ENCODE data around the gene PAX3. TPM values are rescaled to one million over a fixed set of nuclear protein-coding genes. Genes with fewer than 3 reads are reported as not detected.

The PAX3 gene
- total RNA-seq (2014; rRNA removed; shearing (Covaris generic)) (not detected in 2 replicates), polyA plus RNA-seq (2016; fragmentation: Nextera tagmentation; extraction: Ambion mirVana) (not detected in 2 replicates)

DNA sequence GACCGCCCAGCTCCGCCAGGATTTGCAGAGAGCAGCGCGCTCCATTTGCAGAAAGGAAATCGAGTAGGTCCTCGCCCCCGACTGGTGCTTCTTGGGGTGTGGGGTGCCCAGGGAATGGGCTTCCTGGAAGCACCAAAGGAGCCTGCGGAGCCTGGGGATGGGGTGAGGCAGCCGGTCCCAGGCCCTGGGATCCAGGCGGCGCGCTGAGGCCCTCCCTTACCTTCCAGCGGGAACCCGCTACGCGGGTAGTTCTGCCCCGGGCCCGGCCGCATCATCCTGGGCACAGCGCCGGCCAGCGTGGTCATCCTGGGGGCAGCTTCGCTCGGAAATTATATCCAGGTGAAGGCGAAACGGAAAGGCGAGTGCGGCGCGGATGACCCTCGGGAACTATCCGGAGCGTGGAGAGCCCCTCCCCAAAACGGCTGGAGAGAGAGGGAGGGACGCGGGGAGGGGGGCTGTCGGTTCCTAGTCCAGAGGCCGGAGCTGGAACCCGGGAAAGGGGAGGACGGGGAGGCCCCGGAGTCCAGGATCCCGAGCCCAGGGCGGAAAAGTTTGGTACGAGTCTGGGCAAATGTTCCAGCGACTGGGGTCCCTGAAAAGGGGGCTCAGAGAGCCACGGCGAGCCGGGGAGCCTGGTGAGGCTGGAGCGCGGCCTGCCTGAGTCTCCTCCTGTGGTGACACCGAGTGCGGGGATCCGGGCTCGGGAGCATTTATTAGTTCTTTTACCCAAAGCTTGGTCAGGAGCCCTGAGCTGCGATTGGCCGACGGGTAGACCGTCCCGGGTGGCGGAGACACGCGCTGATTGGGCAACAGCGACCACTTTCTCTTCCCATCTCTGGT is at the start of gene PAX3:
PAX3 (minus strand) TSS at position 688 of the 840 bp plus-strand sequence; CDS start at position 305, 383 bp downstream.
- no peak within 1 kb of the TSS for H3K9ac ChIP-seq
- in situ Hi-C loops (cut with MboI): no loop called here
- no peaks in the 10 kb centered on the region for H3K36me3 ChIP-seq (ENCODE audit: low read depth)
- H3K9me2 ChIP-seq (ENCODE audit: insufficient read depth): no peaks in the 10 kb centered on the region
- no peaks in the 10 kb centered on the region for H4K20me1 ChIP-seq (ENCODE audit: insufficient read depth)
- no peaks in the 10 kb centered on the region for H3K4me1 ChIP-seq (ENCODE audit: insufficient read depth)
- no peaks in the 10 kb centered on the region for H3F3A ChIP-seq (ENCODE audit: insufficient read depth)
- 15 to 17% methylated on average over 53 to 54 of the region's 63 CpGs for WGBS, 2 experiments (ENCODE audit: low coverage in 1 of 2, low lambda C conversion rate in 2 of 2, missing lambda C conversion rate in 2 of 2)
- H3K27ac ChIP-seq: no peak within 1 kb of the TSS
- no peaks in the 10 kb centered on the region for H3K79me2 ChIP-seq (ENCODE audit: insufficient read depth)
- H3K4me2 ChIP-seq (ENCODE audit: unreplicated experiment): no peak within 1 kb of the TSS
- no peak within 1 kb of the TSS for H3K4me3 ChIP-seq
- DNase-seq: no peak
- H2AFZ ChIP-seq: no peak within 1 kb of the TSS
- no peaks in the 10 kb centered on the region for H3K9me3 ChIP-seq (ENCODE audit: low read depth)
- TF ChIP-seq EZH2 (IDR thresholded peaks at IDR 0.05; ENCODE audit: insufficient read depth, poor library complexity, severe bottlenecking) (peak; percentile 30), EZH2phosphoT487 (IDR thresholded peaks at IDR 0.05; ENCODE audit: insufficient read depth, low read depth) (no peak)
- H3K27me3 ChIP-seq (replicated peaks; ENCODE audit: insufficient read depth): peaks cover 98% of the 10 kb centered on the region

DNA sequence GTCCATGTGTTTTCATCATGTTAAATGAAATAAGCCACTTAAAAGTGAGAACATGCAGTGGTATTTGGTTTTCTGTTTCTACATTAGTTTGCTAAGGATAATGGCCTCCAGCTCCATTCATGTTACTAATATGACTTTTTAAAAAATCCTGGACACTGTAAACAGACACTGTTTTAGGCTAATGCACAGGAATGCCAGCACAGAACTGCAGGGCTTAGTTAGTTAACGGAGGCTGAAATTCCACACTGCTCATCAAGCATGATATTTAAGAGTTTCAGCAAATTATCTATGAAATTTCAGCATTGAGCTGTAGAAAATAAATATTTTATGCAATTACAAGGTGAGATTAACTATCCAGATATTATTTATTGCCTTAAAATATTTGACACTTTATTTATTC is 42.5 kb upstream of the PAX3 start:
- H3K4me1 ChIP-seq (ENCODE audit: insufficient read depth): no peaks in the 10 kb centered on the region
- WGBS, 2 experiments (ENCODE audit: low coverage in 1 of 2, low lambda C conversion rate in 2 of 2, missing lambda C conversion rate in 2 of 2): 18 to 21% methylated on average over 1 of the region's 1 CpG
- in situ Hi-C loops (cut with MboI): no loop called here
- H2AFZ ChIP-seq: no peak overlapping the region
- H3F3A ChIP-seq (ENCODE audit: insufficient read depth): no peaks in the 10 kb centered on the region
- H3K4me2 ChIP-seq (ENCODE audit: unreplicated experiment): no peak overlapping the region
- H3K9me2 ChIP-seq (ENCODE audit: insufficient read depth): no peaks in the 10 kb centered on the region
- no peaks in the 10 kb centered on the region for H4K20me1 ChIP-seq (ENCODE audit: insufficient read depth)
- H3K27me3 ChIP-seq (replicated peaks; ENCODE audit: insufficient read depth): no peaks in the 10 kb centered on the region; the same call in 1 of the 2 replicates
- TF ChIP-seq EZH2phosphoT487 (IDR thresholded peaks at IDR 0.05; ENCODE audit: insufficient read depth, low read depth) (no peak), EZH2 (IDR thresholded peaks at IDR 0.05; ENCODE audit: insufficient read depth, poor library complexity, severe bottlenecking) (no peak)
- no peaks in the 10 kb centered on the region for H3K36me3 ChIP-seq (ENCODE audit: low read depth)
- no peaks in the 10 kb centered on the region for H3K9me3 ChIP-seq (ENCODE audit: low read depth)
- DNase-seq: no peak
- H3K79me2 ChIP-seq (ENCODE audit: insufficient read depth): no peaks in the 10 kb centered on the region
- H3K9ac ChIP-seq: no peak overlapping the region
- no peak overlapping the region for H3K4me3 ChIP-seq
- H3K27ac ChIP-seq: no peak overlapping the region

DNA sequence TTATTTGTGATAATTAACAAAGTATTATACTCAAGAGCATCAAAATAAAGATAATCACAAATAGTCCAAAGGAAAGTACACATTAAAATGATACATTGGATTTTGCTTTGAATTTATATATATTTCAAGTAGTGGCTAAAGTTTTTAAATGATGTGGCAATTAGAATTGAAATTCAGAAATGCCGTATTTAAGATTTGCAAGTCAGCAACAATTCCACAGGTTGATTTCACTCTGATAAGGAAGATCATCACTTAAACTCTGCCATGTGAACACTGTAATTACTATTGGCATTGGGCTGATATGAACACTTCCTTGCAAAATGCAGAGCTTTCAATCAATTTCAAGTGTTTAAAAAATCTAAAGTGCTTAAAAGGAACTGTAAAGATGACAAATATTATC is 39.6 kb upstream of the PAX3 start:
- Histone ChIP-seq H3K9me3 (ENCODE audit: low read depth) (no peaks in the 10 kb centered on the region), H3K79me2 (ENCODE audit: insufficient read depth) (no peaks in the 10 kb centered on the region), H3K9ac (no peak overlapping the region), H3K4me1 (ENCODE audit: insufficient read depth) (no peaks in the 10 kb centered on the region), H3K27me3 (replicated peaks; ENCODE audit: insufficient read depth) (no peaks in the 10 kb centered on the region; the same call in 1 of the 2 replicates), H3K27ac (no peak overlapping the region), H3K9me2 (ENCODE audit: insufficient read depth) (no peaks in the 10 kb centered on the region), H3F3A (ENCODE audit: insufficient read depth) (no peaks in the 10 kb centered on the region), H4K20me1 (ENCODE audit: insufficient read depth) (no peaks in the 10 kb centered on the region), H3K4me3 (no peak overlapping the region), H3K36me3 (ENCODE audit: low read depth) (no peaks in the 10 kb centered on the region), H3K4me2 (ENCODE audit: unreplicated experiment) (no peak overlapping the region), H2AFZ (no peak overlapping the region)
- no peak for TF ChIP-seq EZH2phosphoT487 (IDR thresholded peaks at IDR 0.05; ENCODE audit: insufficient read depth, low read depth)
- no peak for TF ChIP-seq EZH2 (IDR thresholded peaks at IDR 0.05; ENCODE audit: insufficient read depth, poor library complexity, severe bottlenecking)
- in situ Hi-C loops (cut with MboI): no loop called here
- 57 to 68% methylated on average over 1 of the region's 1 CpG for WGBS, 2 experiments (ENCODE audit: low coverage in 1 of 2, low lambda C conversion rate in 2 of 2, missing lambda C conversion rate in 2 of 2)
- no peak for DNase-seq

DNA sequence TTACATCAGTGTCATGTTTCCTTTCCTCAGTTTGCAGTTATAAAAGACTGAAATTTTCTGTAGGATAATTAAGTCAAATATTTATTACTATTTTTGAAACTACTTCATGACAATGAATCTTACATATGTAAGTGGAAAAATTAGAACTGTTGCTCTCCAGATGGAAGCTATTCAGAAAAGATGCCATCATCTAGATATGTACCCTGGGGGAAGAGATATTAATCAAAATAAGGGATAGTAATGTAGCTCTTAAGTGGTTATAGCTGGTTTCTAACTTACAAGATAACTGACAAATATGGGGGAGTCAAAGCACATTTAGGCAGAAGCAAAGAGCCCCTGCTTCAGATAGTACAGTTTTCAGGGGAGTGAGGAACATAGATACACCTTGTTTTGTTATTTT is 38.1 kb upstream of the PAX3 start:
- Histone ChIP-seq H3K36me3 (ENCODE audit: low read depth) (no peaks in the 10 kb centered on the region), H3K9me3 (ENCODE audit: low read depth) (no peaks in the 10 kb centered on the region), H3K4me2 (ENCODE audit: unreplicated experiment) (no peak overlapping the region), H3K27me3 (replicated peaks; ENCODE audit: insufficient read depth) (no peaks in the 10 kb centered on the region; the same call in 1 of the 2 replicates), H3K4me3 (no peak overlapping the region), H3K27ac (no peak overlapping the region), H4K20me1 (ENCODE audit: insufficient read depth) (no peaks in the 10 kb centered on the region), H3K9me2 (ENCODE audit: insufficient read depth) (no peaks in the 10 kb centered on the region), H3K79me2 (ENCODE audit: insufficient read depth) (no peaks in the 10 kb centered on the region), H3K4me1 (ENCODE audit: insufficient read depth) (no peaks in the 10 kb centered on the region), H3K9ac (no peak overlapping the region), H3F3A (ENCODE audit: insufficient read depth) (no peaks in the 10 kb centered on the region), H2AFZ (no peak overlapping the region)
- TF ChIP-seq EZH2phosphoT487 (IDR thresholded peaks at IDR 0.05; ENCODE audit: insufficient read depth, low read depth) (no peak), EZH2 (IDR thresholded peaks at IDR 0.05; ENCODE audit: insufficient read depth, poor library complexity, severe bottlenecking) (no peak)
- in situ Hi-C loops (cut with MboI): no loop called here
- DNase-seq: no peak
